K562 (cell line): ENCODE results near the gene LEAP2. TPM values are rescaled to one million over a fixed set of nuclear protein-coding genes. Genes with fewer than 3 reads are reported as not detected.

ENCODE experiments used
- ATAC-seq: fragments of 200-7000 bp; cut with Tn5 transposase; 3 replicates; pipeline ENCODE4 v1.9.1; 2020; ENCODE audit warnings: moderate library complexity
- BruUV-seq: library from RNA; stranded (reverse); fragments of 400-500 nt; replicated peaks from 2 replicates; lab custom pipeline; 2021; lab: Mats Ljungman, UMichigan
- CTCF ChIA-PET: fragments of 300-600 bp; formaldehyde crosslinking; extraction: SDS; loops from one replicate; lab custom pipeline; 2021; ENCODE audit warnings: low intra/inter-chr PET ratio; lab: Yijun Ruan, JAX
- POLR2A ChIA-PET: fragments of 300-600, 350-650 bp; sonication (Branson Sonifier 250); formaldehyde crosslinking; extraction: SDS; loops from one replicate; lab custom pipeline; 2021; ENCODE audit warnings: antibody characterized with exemption, inconsistent platforms; lab: Yijun Ruan, JAX
- DNase-seq, 4 experiments: peaks; one replicate each; pipeline versions ENCODE4 v3.0.0 to v3.0.0-alpha.2; 2011 to 2018; ENCODE audit warnings: low spot score in 3 of 4, mixed read lengths in 3 of 4; ENCODE audit errors: extremely low read depth in 1 of 4
- FAIRE-seq: peaks from 2 replicates; lab custom pipeline; 2011; peaks lifted over from hg19 to GRCh38; lab: Jason Lieb, UNC
- H2AFZ ChIP-seq: 2 replicates; pipeline ENCODE4 v1.6.0; 2011; ENCODE audit warnings: low read depth, low read length, control low read depth, inconsistent platforms
- H3K27ac ChIP-seq: fragments of 200-600 bp; 3 replicates; pipeline ENCODE4 v1.8.0; 2011; ENCODE audit warnings: low read depth, mild to moderate bottlenecking, control low read depth, inconsistent platforms, low read length, moderate library complexity, mixed read lengths; ENCODE audit errors: extremely low read depth
- H3K27me3 ChIP-seq, 2 experiments: fragments of 300-600 bp in 1 of 2; 2 replicates in 1 of 2; 3 replicates in 1 of 2; pipeline versions ENCODE4 v1.6.0 to v1.8.0; 2011; ENCODE audit warnings: inconsistent platforms in 2 of 2, low read length in 2 of 2, mild to moderate bottlenecking in 1 of 2, mixed read lengths in 1 of 2, moderate library complexity in 1 of 2; ENCODE audit not compliant: control insufficient read depth in 2 of 2, insufficient read depth in 2 of 2
- H3K36me3 ChIP-seq: fragments of 300-600 bp; 3 replicates; pipeline ENCODE4 v1.8.0; 2011; ENCODE audit warnings: mild to moderate bottlenecking, low read length, inconsistent platforms; ENCODE audit not compliant: control insufficient read depth, insufficient read depth
- H3K4me1 ChIP-seq, 2 experiments: fragments of 200-600 bp in 1 of 2; replicated peaks in 1 of 2; 2 replicates in 1 of 2; 3 replicates in 1 of 2; pipeline versions ENCODE4 v1.5.1 to v1.8.0; 2011; ENCODE audit warnings: inconsistent platforms in 2 of 2, low read length in 2 of 2, mild to moderate bottlenecking in 1 of 2, mixed read lengths in 1 of 2, moderate library complexity in 1 of 2; ENCODE audit not compliant: control insufficient read depth in 2 of 2, insufficient read depth in 2 of 2
- H3K4me2 ChIP-seq: 2 replicates; pipeline ENCODE4 v1.6.1; 2011; ENCODE audit warnings: low read length, control low read depth, inconsistent platforms, mixed read lengths; ENCODE audit not compliant: insufficient read depth
- H3K4me3 ChIP-seq: fragments of 200-600 bp; sonication (generic), shearing (Covaris generic); 2 replicates; pipeline ENCODE4 v1.5.1; 2016; ENCODE audit warnings: control low read depth, inconsistent platforms
- H3K79me2 ChIP-seq: fragments of 200-600 bp; 3 replicates; pipeline ENCODE4 v1.8.0; 2011; ENCODE audit warnings: low read length, inconsistent platforms; ENCODE audit not compliant: control insufficient read depth, insufficient read depth
- H3K9ac ChIP-seq, 2 experiments: 2 replicates each; pipeline versions ENCODE4 v1.6.0 to v1.6.1; 2011; ENCODE audit warnings: low read depth in 2 of 2, low read length in 2 of 2, control low read depth in 1 of 2, inconsistent platforms in 1 of 2, mild to moderate bottlenecking in 1 of 2, mixed read lengths in 1 of 2; ENCODE audit not compliant: insufficient read depth in 1 of 2
- H3K9me1 ChIP-seq: one replicate; pipeline ENCODE4 v1.6.0; 2011; ENCODE audit warnings: inconsistent platforms, mild to moderate bottlenecking, low read length, moderate library complexity; ENCODE audit not compliant: control insufficient read depth, insufficient read depth
- H3K9me3 ChIP-seq: replicated peaks from 2 replicates; pipeline ENCODE4 v1.5.1; 2011; ENCODE audit warnings: low read depth, low read length, inconsistent platforms; ENCODE audit not compliant: control insufficient read depth, insufficient read depth
- H4K20me1 ChIP-seq: replicated peaks from 2 replicates; pipeline ENCODE4 v1.6.1; 2011; ENCODE audit warnings: low read length, inconsistent platforms, mixed read lengths; ENCODE audit not compliant: control insufficient read depth, insufficient read depth
- CREB1 ChIP-seq, 2 experiments: sonication (generic) in 1 of 2; formaldehyde crosslinking in 1 of 2; IDR thresholded peaks; 2 replicates each; pipeline versions ENCODE4 v1.6.1 to v1.8.0; 2012 to 2022; ENCODE audit warnings: inconsistent platforms in 1 of 2, mild to moderate bottlenecking in 1 of 2, missing genetic modification reagents in 1 of 2, moderate library complexity in 1 of 2
- ESRRB ChIP-seq: fragments of 250-450 bp; sonication (Bioruptor Pico); IDR thresholded peaks from 2 replicates; pipeline ENCODE4 v1.5.0; 2020; ENCODE audit warnings: mild to moderate bottlenecking, moderate library complexity, borderline replicate concordance
- MECOM ChIP-seq: fragments of 250-450 bp; sonication (Bioruptor Pico); IDR thresholded peaks from 2 replicates; pipeline ENCODE4 v1.8.0; 2022; ENCODE audit warnings: inconsistent platforms
- MEF2A ChIP-seq: IDR thresholded peaks from 2 replicates; pipeline ENCODE4 v1.6.1; 2011; ENCODE audit warnings: low read depth, mild to moderate bottlenecking, low read length, moderate library complexity; ENCODE audit not compliant: control insufficient read depth
- POLR2A ChIP-seq: fragments of 450-650 bp; conservative IDR thresholded peaks from 2 replicates; pipeline ENCODE4 v1.6.1; 2016
- U2AF1 ChIP-seq: fragments of 200-400 bp; formaldehyde crosslinking; optimal IDR thresholded peaks from 2 replicates; pipeline ENCODE3; 2017; ENCODE audit warnings: mild to moderate bottlenecking, low read depth, low read length, moderate library complexity
- ZNF121 ChIP-seq: sonication (generic); formaldehyde crosslinking; conservative IDR thresholded peaks from 2 replicates; pipeline ENCODE4 v1.8.0; 2022; ENCODE audit warnings: missing genetic modification reagents
- ZNF316 ChIP-seq: fragments of 450-650 bp; IDR thresholded peaks from 2 replicates; pipeline ENCODE4 v1.6.1; 2016
- WGBS: fragments of 100-300 bp; shearing (Covaris generic); methylation state at CpG from one replicate; pipeline ENCODE4 v1.1.6; 2016; ENCODE audit warnings: low coverage, mixed read lengths; ENCODE audit not compliant: insufficient coverage; ENCODE audit errors: missing lambda C conversion rate; 5-methylcytosine and 5-hydroxymethylcytosine counted together
- in situ Hi-C: fragments of 300-500 bp; cut with MboI; formaldehyde crosslinking; loops from 4 replicates; pipeline ENCODE4 v1.15.0; 2018; ENCODE audit warnings: inconsistent platforms, mixed read lengths
- intact Hi-C: fragments of 100-400 bp; cut with micrococcal nuclease; formaldehyde crosslinking; loops from 2 replicates; pipeline ENCODE4 v1.14.2; 2022
- polyA plus RNA-seq, 8 experiments: library from polyadenylated mRNA; depleted of rRNA in 4 of 8; stranded (reverse) in 5 of 8; unstranded in 3 of 8; fragments of >200 nt; fragmentation: Nextera tagmentation in 2 of 8; fragmentation: Illumina TruSeq in 1 of 8; extraction: Ambion mirVana in 2 of 8; extraction: Trizol in 1 of 8; gene quantifications; 2 replicates each; pipeline versions ENCODE4 v1.2.1 to v1.2.3, GENCODE V29; 2011 to 2014; ENCODE audit warnings: inconsistent platforms in 1 of 8, missing spikeins in 1 of 8
- total RNA-seq, 7 experiments: library from RNA; depleted of rRNA in 6 of 7; stranded (reverse); fragments of >200 nt in 6 of 7; fragmentation: Illumina TruSeq in 2 of 7; extraction: Trizol in 2 of 7; gene quantifications; 2 replicates each; pipeline versions ENCODE4 v1.2.1 to v1.2.3, GENCODE V29; 2011 to 2021; ENCODE audit warnings: low replicate concordance in 1 of 7
- TF ChIP-seq, protein P1 (sequence below): fragments of 450-650 bp; formaldehyde crosslinking; IDR thresholded peaks from 2 replicates; pipeline ENCODE4 v1.4.0; 2022; ENCODE audit warnings: missing genetic modification characterization

LEAP2 gene
- total and polyA plus RNA-seq, 9 of the 15 experiments (the other 6 are each of a cell fraction or from before 2014, with no cell fraction given) = 1.1 to 5.6 (median 2.5) TPM

DNA sequence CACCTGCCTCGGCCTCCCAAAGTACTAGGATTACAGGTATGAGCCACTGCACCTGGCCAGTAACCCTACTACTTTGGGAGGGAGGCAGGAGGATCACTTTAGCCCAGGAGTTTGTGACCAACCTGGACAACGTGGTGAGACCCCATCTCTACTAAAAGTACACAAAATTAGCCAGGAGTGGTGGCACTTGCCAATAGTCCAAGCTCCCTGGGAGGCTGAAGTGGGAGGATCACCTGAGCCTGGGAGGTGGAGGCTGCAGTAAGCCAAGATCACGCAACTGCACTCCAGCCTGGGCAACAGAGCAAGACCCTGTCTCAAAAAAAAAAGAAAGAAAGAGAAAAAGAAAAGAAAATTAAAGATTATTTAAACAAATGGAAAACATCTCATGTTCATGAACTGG, 17.5 kb upstream of the LEAP2 start:
- Histone ChIP-seq H3K9me3 (no peaks in the 10 kb centered on the region), H4K20me1 (no peaks in the 10 kb centered on the region), H3K9ac (no peak overlapping the region), H3K27ac (no peak overlapping the region), H3K36me3 (no peaks in the 10 kb centered on the region), H3K4me2 (no peak overlapping the region), H3K27me3 (no peaks in the 10 kb centered on the region), H3K4me1 (peaks cover 0 to 2% of the 10 kb centered on the region in 2 experiments; a peak in 2 of 5 replicates), H3K79me2 (no peaks in the 10 kb centered on the region), H2AFZ (no peak overlapping the region), H3K4me3 (no peak overlapping the region), H3K9me1 (no peaks in the 10 kb centered on the region)
- CTCF ChIA-PET = no interaction called here
- BruUV-seq = no TSS peak
- DNase-seq (no peak), ATAC-seq (no peak), FAIRE-seq (no peak)
- POLR2A ChIA-PET = interaction anchor here (0.6 to 3.0 kb wide), 3 partner anchors 10 to 324 kb away, joined by 3 to 17 read pairs (median 3); partner anchors contain the start of genes GDF9 and UQCRQ
- intact Hi-C loops = no loop called here
- TF ChIP-seq CREB1 (IDR thresholded peaks at IDR 0.05) (no peak), CREB1 (CRISPR knock-in tag; IDR thresholded peaks at IDR 0.05) (no peak), MEF2A (no peak), POLR2A (no peak), U2AF1 (no peak), MECOM (CRISPR knock-in tag) (no peak), ESRRB (CRISPR knock-in tag) (no peak), ZNF316 (no peak), ZNF121 (CRISPR knock-in tag) (peak; percentile 66)
- TF ChIP-seq, protein P1, sequence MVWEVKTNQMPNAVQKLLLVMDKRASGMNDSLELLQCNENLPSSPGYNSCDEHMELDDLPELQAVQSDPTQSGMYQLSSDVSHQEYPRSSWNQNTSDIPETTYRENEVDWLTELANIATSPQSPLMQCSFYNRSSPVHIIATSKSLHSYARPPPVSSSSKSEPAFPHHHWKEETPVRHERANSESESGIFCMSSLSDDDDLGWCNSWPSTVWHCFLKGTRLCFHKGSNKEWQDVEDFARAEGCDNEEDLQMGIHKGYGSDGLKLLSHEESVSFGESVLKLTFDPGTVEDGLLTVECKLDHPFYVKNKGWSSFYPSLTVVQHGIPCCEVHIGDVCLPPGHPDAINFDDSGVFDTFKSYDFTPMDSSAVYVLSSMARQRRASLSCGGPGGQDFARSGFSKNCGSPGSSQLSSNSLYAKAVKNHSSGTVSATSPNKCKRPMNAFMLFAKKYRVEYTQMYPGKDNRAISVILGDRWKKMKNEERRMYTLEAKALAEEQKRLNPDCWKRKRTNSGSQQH (CRISPR knock-in tag) = no peak
- in situ Hi-C loops = no loop called here
- 22% methylated on average over 3 of the region's 3 CpGs for WGBS
